Naive thymus-derived CD8-positive, alpha-beta T cell (primary cell): ENCODE data around the gene PTPN9. TPM values are rescaled to one million over a fixed set of nuclear protein-coding genes. Genes with fewer than 3 reads are reported as not detected.
"Not testable (repeated sequence)": the region's sequence is repeated elsewhere in the genome, so short reads cannot be mapped to it uniquely, and the experiment has no call there.

Experiments used
- ATAC-seq, 2 donors: fragments of 150-1000 bp; cut with Tn5 transposase in 1 of 2; sonication (Bioruptor Pico), chemical (Tn5 transposase) in 1 of 2; 1 replicate in 1 of 2; 2 replicates in 1 of 2; pipeline ENCODE4 v1.10.0; 2021; ENCODE audit warnings: mild to moderate bottlenecking in 2 of 2, moderate library complexity in 2 of 2
- POLR2A ChIA-PET: fragments of 350-600 bp; sonication (Branson Sonifier 250); formaldehyde crosslinking; loops from one replicate; lab custom pipeline; 2021; ENCODE audit warnings: antibody characterized with exemption; lab: Charles Lee
- DNase-seq, 10 donors: peaks; one replicate each; pipeline versions ENCODE4 v3.0.0 to v3.0.0-alpha.2; 2020 to 2022
- H3K27ac Mint-ChIP-seq, 10 donors: one replicate each; pipeline ENCODE4 v1.8.0; 2020 to 2022; ENCODE audit warnings: mild to moderate bottlenecking in 10 of 10, mixed read lengths in 10 of 10, moderate library complexity in 4 of 10, inconsistent platforms in 1 of 10
- H3K27me3 Mint-ChIP-seq, 5 donors: one replicate each; pipeline ENCODE4 v1.8.0; 2021 to 2022; ENCODE audit warnings: mixed read lengths in 5 of 5
- H3K36me3 Mint-ChIP-seq, 3 donors: one replicate each; pipeline ENCODE4 v1.8.0; 2020 to 2022; ENCODE audit warnings: mixed read lengths in 3 of 3, mild to moderate bottlenecking in 2 of 3, inconsistent platforms in 1 of 3
- H3K4me1 Mint-ChIP-seq, 4 donors: one replicate each; pipeline ENCODE4 v1.8.0; 2021 to 2022; ENCODE audit warnings: mixed read lengths in 4 of 4
- H3K4me3 Mint-ChIP-seq, 10 donors: one replicate each; pipeline ENCODE4 v1.8.0; 2020 to 2022; ENCODE audit warnings: mild to moderate bottlenecking in 10 of 10, mixed read lengths in 10 of 10, moderate library complexity in 6 of 10, inconsistent platforms in 1 of 10
- H3K9me3 Mint-ChIP-seq, 9 donors: one replicate each; pipeline ENCODE4 v1.8.0; 2020 to 2022; ENCODE audit warnings: mixed read lengths in 9 of 9, mild to moderate bottlenecking in 3 of 9, inconsistent platforms in 1 of 9, moderate library complexity in 1 of 9
- polyA plus RNA-seq, 3 donors: library from polyadenylated mRNA; unstranded; fragments of 300-500 nt; fragmentation: Illumina TruSeq; gene quantifications; one replicate each; pipeline ENCODE4 v1.2.3, GENCODE V29; 2021
- total RNA-seq, 8 experiments: library from RNA in 2 of 8; stranded (reverse) in 2 of 8; gene quantifications; one replicate each; pipeline ENCODE4 v1.2.3 and lab custom pipeline; 2021 to 2026

PTPN9 gene
- total and polyA plus RNA-seq, 5 experiments from 2014 or later, result 10.1 to 19.6 (median 14.0) TPM

- peak overlapping the region in 5 of 10 donors; percentile 13 to 69 (median 47) for H3K27ac Mint-ChIP-seq
- ATAC-seq, result no peak
- H3K4me1 Mint-ChIP-seq, result peaks cover 14 to 25% (median 21%) of the 10 kb centered on the region in 4 donors
- H3K4me3 Mint-ChIP-seq, result no peak overlapping the region
- no peaks in the 10 kb centered on the region for H3K9me3 Mint-ChIP-seq
- DNase-seq, result no peak
- H3K36me3 Mint-ChIP-seq, result peaks cover 0 to 70% (median 29%) of the 10 kb centered on the region in 3 donors
- no peaks in the 10 kb centered on the region for H3K27me3 Mint-ChIP-seq
- POLR2A ChIA-PET, result interaction anchor here (1.3 kb wide), 1 partner anchor 42 kb away, joined by 7 read pairs; the partner anchor contains the start of gene IMP3
These were observed 19.2 kb upstream of the PTPN9 start for GRCh38 chr15:75598361-75598760.

GRCh38 chr15:75597667-75598341 lies 18.7 kb upstream of the PTPN9 start:
- ATAC-seq, result no peak
- Mint-ChIP-seq H3K27ac (peak overlapping the region in 6 of 10 donors; percentile 11 to 85 (median 22)), H3K27me3 (no peaks in the 10 kb centered on the region), H3K4me1 (peaks cover 14 to 25% (median 21%) of the 10 kb centered on the region in 4 donors), H3K4me3 (peak overlapping the region in 2 of 10 donors; percentile 3 to 30), H3K9me3 (no peaks in the 10 kb centered on the region), H3K36me3 (peaks cover 0 to 74% (median 29%) of the 10 kb centered on the region in 3 donors)
- POLR2A ChIA-PET, result interaction anchor here (0.5 to 1.3 kb wide), 5 partner anchors 9 to 90 kb away, joined by 3 to 7 read pairs (median 3); partner anchors contain the start of genes IMP3 and PTPN9
- DNase-seq, result peak in 2 of 10 donors; percentile 21 to 28

GRCh38 chr15:75596703-75597345 lies 17.7 kb upstream of the PTPN9 start:
- Mint-ChIP-seq H3K27me3 (no peaks in the 10 kb centered on the region), H3K9me3 (no peaks in the 10 kb centered on the region), H3K36me3 (peaks cover 0 to 78% (median 29%) of the 10 kb centered on the region in 3 donors), H3K4me1 (peaks cover 15 to 27% (median 21%) of the 10 kb centered on the region in 4 donors), H3K27ac (peak overlapping the region in 1 of 10 donors; percentile 5), H3K4me3 (no peak overlapping the region)
- DNase-seq (no peak), ATAC-seq (no peak)
- POLR2A ChIA-PET, result interaction anchor here (0.6 to 1.3 kb wide), 5 partner anchors 10 to 44 kb away, joined by 3 to 7 read pairs (median 3); partner anchors contain the start of genes IMP3 and PTPN9

DNA sequence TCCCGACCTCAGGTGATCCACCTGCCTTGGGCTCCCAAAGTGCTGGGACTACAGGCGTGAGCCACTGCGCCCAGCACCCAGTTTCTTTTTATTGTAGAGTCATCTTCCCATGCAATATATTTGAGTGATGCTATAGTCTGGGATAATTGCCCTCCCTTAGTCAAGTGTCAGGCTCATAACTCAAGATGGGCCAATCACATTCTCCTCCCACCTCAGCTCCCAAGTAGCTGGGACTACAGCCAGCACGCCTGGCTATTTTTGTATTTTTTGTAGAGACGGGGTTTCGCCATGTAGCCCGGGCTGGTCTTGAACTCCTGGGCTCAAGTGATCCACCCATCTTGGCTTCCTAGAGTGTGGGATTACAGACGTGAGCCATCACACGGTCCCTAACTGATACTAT lies 15.2 kb upstream of the PTPN9 start:
- no peak overlapping the region for H3K4me3 Mint-ChIP-seq
- no peaks in the 10 kb centered on the region for H3K27me3 Mint-ChIP-seq
- POLR2A ChIA-PET, result no interaction called here
- no peaks in the 10 kb centered on the region for H3K9me3 Mint-ChIP-seq
- H3K36me3 Mint-ChIP-seq, result peaks cover 0 to 67% (median 14%) of the 10 kb centered on the region in 3 donors
- no peak for DNase-seq
- H3K4me1 Mint-ChIP-seq, result peaks cover 16 to 28% (median 22%) of the 10 kb centered on the region in 4 donors
- no peak for ATAC-seq
- H3K27ac Mint-ChIP-seq, result no peak overlapping the region

DNA sequence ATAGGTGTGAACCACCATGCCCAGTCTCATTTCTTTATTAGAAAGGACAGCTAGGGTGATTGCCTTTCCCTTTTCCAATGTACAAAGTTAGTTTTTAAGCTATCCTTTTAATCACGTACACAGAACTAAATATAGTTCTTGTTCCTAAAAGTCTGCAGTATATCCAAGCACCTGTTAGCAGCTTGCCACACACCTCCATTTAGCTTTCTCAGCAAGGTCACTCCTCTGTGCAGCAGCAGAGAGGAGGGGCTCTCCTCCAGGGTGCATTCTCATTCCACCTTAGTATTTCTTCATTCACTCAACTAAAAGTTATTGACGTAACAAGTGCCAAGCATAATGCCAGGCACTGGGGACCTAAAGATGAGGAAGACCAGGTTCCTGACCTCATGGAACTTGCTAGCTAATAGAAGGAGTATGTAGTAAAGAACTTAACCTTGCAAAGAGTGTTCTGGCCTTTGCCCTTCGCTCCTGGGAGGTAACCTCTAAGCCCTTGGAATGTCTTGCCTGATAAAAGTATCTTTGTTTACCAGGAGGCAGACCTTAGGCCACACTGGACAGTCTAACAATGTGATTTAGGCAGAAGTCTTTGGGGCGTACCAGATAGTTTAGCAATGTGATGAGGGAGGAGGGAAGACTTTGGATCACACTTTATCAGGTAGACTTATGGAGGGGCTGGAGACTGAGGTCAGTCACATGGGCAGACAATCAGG lies 12.7 kb upstream of the PTPN9 start:
- POLR2A ChIA-PET, result no interaction called here
- H3K36me3 Mint-ChIP-seq, result peaks cover 0 to 58% (median 10%) of the 10 kb centered on the region in 3 donors
- peak overlapping the region in 1 of 10 donors; percentile 10 for H3K27ac Mint-ChIP-seq

DNA sequence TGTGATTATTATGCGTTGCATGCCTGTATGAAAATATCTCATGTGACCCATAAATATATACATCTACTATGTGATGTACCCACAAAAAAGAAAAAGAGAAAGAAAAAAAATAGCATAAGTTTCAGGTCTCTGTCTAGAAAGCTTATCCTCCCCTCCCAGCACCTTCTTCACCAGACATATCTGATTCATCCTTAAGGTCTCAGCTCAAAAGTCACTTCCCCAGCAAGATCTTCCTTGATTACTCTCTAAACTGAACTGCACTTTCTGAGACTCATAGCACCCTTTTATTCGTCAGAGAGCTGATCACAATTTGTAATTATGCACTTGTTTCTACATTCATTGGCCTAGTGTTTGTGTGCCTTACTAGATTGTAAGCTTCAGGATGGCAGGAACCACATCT lies 11.1 kb upstream of the PTPN9 start:
- no peak overlapping the region for H3K4me3 Mint-ChIP-seq
- ATAC-seq (no peak), DNase-seq (no peak)
- H3K27ac Mint-ChIP-seq, result peak overlapping the region in 4 of 10 donors; percentile 0 to 49 (median 24)
- POLR2A ChIA-PET, result no interaction called here
- H3K4me1 Mint-ChIP-seq, result peaks cover 0 to 11% (median 6%) of the 10 kb centered on the region in 4 donors
- no peaks in the 10 kb centered on the region for H3K9me3 Mint-ChIP-seq
- H3K36me3 Mint-ChIP-seq, result peaks cover 0 to 48% (median 8%) of the 10 kb centered on the region in 3 donors
- H3K27me3 Mint-ChIP-seq, result no peaks in the 10 kb centered on the region

More for the DNA sequence above, 12.7 kb upstream of the PTPN9 start:
- DNase-seq (no peak), ATAC-seq (no peak)
- no peak overlapping the region for H3K4me3 Mint-ChIP-seq
- no peaks in the 10 kb centered on the region for H3K9me3 Mint-ChIP-seq
- peaks cover 0 to 14% (median 11%) of the 10 kb centered on the region in 4 donors for H3K4me1 Mint-ChIP-seq
- H3K27me3 Mint-ChIP-seq, result no peaks in the 10 kb centered on the region

DNA sequence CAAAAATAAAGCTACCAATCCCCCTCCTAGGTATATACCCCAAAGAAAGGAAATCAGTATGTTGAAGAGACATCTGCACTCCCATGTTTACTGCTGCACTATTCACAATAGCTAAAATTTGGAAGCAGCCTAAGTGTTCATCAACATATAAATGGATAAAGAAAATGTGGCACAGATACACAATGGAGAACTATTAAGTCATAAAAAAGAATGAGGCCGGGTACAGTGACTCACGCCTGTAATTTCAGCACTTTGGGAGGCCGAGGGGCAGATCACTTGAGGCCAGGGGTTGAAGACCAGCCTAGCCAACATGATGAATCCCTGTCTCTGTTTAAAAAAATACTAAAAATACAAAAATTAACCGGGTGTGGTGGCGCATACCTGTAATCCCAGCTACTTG lies 10.0 kb upstream of the PTPN9 start:
- no peak for ATAC-seq
- Mint-ChIP-seq H3K27ac (peak overlapping the region in 1 of 10 donors; percentile 43), H3K4me3 (no peak overlapping the region)

DNA sequence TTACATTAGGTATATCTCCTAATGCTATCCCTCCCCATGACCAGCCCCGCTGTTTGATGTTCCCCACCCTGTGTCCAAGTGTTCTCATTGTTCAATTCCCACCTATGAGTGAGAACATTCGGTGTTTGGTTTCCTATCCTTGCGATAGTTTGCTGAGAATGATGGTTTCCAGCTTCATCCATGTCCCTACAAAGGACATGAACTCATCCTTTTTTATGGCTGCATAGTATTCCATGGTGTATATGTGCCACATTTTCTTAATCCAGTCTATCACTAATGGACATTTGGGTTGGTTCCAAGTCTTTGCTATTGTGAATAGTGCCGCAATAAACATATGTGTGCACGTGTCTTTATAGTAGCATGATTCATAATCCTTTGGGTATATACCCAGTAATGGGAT lies 7.3 kb upstream of the PTPN9 start:
- not testable (repeated sequence) for H3K4me3 Mint-ChIP-seq, H3K27ac Mint-ChIP-seq, H3K9me3 Mint-ChIP-seq, DNase-seq, H3K27me3 Mint-ChIP-seq, ATAC-seq, H3K4me1 Mint-ChIP-seq
- POLR2A ChIA-PET, result interaction anchor here (1.3 kb wide), 1 partner anchor 54 kb away, joined by 3 read pairs; the partner anchor contains the start of gene IMP3
- peaks cover 0 to 29% (median 8%) of the 10 kb centered on the region in 3 donors for H3K36me3 Mint-ChIP-seq

More for the DNA sequence above, 10.0 kb upstream of the PTPN9 start:
- Mint-ChIP-seq H3K36me3 (peaks cover 0 to 41% (median 8%) of the 10 kb centered on the region in 3 donors), H3K4me1 (peaks cover 0 to 11% (median 6%) of the 10 kb centered on the region in 4 donors), H3K9me3 (no peaks in the 10 kb centered on the region), H3K27me3 (no peaks in the 10 kb centered on the region)
- POLR2A ChIA-PET, result interaction anchor here (1.0 kb wide), 1 partner anchor 19 kb away, joined by 6 read pairs; no protein-coding TSS in a partner anchor
- no peak for DNase-seq

DNA sequence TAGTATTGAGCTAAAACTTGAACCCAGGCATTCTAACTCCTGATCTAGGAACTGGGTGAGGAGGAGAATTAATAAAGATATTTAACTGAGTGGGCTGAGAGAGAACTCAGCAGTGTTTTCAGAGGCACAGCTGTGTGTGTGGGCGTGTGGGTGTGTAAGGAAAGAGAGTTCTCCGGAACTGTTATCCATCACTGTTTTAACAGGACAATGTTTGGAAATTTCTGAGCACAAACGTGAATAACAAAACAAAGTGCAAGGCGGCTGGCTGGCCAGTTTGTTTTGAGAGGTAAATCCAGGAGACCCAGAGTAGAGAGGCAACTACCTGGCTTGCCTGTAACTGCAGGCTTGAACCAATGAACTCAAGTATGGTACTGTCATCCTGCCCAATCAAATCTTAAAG lies 5.0 kb upstream of the PTPN9 start:
- DNase-seq (no peak), ATAC-seq (no peak)
- no peak overlapping the region for H3K27ac Mint-ChIP-seq
- H3K4me1 Mint-ChIP-seq, result peaks cover 6 to 11% (median 6%) of the 10 kb centered on the region in 4 donors
- H3K27me3 Mint-ChIP-seq, result no peaks in the 10 kb centered on the region
- no peak overlapping the region for H3K4me3 Mint-ChIP-seq
- POLR2A ChIA-PET, result interaction anchor here (0.6 kb wide), 1 partner anchor 135 kb away, joined by 3 read pairs; no protein-coding TSS in a partner anchor
- no peaks in the 10 kb centered on the region for H3K9me3 Mint-ChIP-seq
- H3K36me3 Mint-ChIP-seq, result peaks cover 0 to 15% (median 8%) of the 10 kb centered on the region in 3 donors

- DNase-seq (no peak), ATAC-seq (no peak)
- H3K9me3 Mint-ChIP-seq, result no peaks in the 10 kb centered on the region
- POLR2A ChIA-PET, result interaction anchor here (0.6 kb wide), 1 partner anchor 135 kb away, joined by 3 read pairs; no protein-coding TSS in a partner anchor
- no peaks in the 10 kb centered on the region for H3K27me3 Mint-ChIP-seq
- peaks cover 0 to 13% (median 8%) of the 10 kb centered on the region in 3 donors for H3K36me3 Mint-ChIP-seq
- no peak overlapping the region for H3K4me3 Mint-ChIP-seq
- H3K4me1 Mint-ChIP-seq, result peaks cover 4 to 9% (median 6%) of the 10 kb centered on the region in 4 donors
- no peak overlapping the region for H3K27ac Mint-ChIP-seq
These were observed 4.6 kb upstream of the PTPN9 start for GRCh38 chr15:75583701-75584100.

GRCh38 chr15:75582943-75583342 lies 3.8 kb upstream of the PTPN9 start:
- Mint-ChIP-seq H3K4me1 (peaks cover 7 to 12% (median 9%) of the 10 kb centered on the region in 4 donors), H3K27ac (peak overlapping the region in 1 of 10 donors; percentile 37), H3K36me3 (peaks cover 0 to 10% (median 8%) of the 10 kb centered on the region in 3 donors)
- ATAC-seq, POLR2A ChIA-PET, H3K9me3 Mint-ChIP-seq, H3K4me3 Mint-ChIP-seq, H3K27me3 Mint-ChIP-seq, DNase-seq: not testable (repeated sequence)
